ENCODE measurements around the gene NUDT7.

GRCh38 chr16:77785373-77785764 lies 63.1 kb downstream of the NUDT7 start:
- TF ChIP-seq CTCF (IDR thresholded peaks at IDR 0.05; ENCODE audit: low read depth, low read length, poor library complexity, severe bottlenecking): no peak
- no peak for TF ChIP-seq EZH2phosphoT487 (IDR thresholded peaks at IDR 0.05; ENCODE audit: borderline replicate concordance, low read length)

All from DOHH2 (cell line).